GM19043 (cell line): ENCODE results near the gene TNFSF13.

Experiments
- ATAC-seq: cut with Tn5 transposase; IDR thresholded peaks from one replicate; pipeline ENCODE4 v1.9.1; 2021; ENCODE audit warnings: low read depth; ENCODE audit not compliant: unreplicated experiment

TNFSF13 gene

DNA sequence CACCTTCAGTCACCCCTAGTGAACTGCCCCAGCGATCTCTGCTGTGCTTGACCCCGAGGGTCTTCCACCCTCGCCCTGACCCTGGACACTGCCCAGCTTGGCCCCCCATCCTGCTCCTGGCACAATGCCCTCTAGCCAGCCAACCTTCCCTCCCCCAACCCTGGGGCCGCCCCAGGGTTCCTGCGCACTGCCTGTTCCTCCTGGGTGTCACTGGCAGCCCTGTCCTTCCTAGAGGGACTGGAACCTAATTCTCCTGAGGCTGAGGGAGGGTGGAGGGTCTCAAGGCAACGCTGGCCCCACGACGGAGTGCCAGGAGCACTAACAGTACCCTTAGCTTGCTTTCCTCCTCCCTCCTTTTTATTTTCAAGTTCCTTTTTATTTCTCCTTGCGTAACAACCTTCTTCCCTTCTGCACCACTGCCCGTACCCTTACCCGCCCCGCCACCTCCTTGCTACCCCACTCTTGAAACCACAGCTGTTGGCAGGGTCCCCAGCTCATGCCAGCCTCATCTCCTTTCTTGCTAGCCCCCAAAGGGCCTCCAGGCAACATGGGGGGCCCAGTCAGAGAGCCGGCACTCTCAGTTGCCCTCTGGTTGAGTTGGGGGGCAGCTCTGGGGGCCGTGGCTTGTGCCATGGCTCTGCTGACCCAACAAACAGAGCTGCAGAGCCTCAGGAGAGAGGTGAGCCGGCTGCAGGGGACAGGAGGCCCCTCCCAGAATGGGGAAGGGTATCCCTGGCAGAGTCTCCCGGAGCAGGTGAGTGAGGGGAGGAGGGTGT lies at the start of gene TNFSF13:
Gene TNFSF13, plus strand, starts transcription at position 207 of the 776 bp plus-strand sequence. Its CDS starts 290 bp downstream, at position 497.
- no peak for ATAC-seq

DNA sequence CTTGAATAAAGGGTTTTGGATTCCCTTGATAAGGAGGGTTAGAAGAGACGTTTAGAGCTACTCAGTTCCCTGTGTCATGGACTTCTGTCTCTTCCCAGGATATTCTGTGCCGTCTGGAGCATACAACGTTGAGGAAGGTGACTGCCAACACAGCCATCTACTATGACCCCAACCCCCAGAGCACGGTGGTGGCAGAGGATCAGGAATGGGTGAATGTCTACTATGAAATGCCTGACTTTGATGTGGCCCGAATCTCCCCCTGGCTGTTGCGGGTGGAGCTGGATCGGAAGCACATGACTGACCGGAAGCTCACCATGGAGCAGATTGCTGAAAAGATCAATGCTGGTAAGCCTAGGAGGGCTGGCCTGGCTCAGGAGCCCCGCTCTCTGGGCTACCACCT lies 49.7 kb upstream of the TNFSF13 start:
- no peak for ATAC-seq

GRCh38 chr17:7509937-7510336 lies 48.6 kb upstream of the TNFSF13 start:
- ATAC-seq: no peak

GRCh38 chr17:7511108-7511507 lies 47.4 kb upstream of the TNFSF13 start:
- ATAC-seq: no peak

DNA sequence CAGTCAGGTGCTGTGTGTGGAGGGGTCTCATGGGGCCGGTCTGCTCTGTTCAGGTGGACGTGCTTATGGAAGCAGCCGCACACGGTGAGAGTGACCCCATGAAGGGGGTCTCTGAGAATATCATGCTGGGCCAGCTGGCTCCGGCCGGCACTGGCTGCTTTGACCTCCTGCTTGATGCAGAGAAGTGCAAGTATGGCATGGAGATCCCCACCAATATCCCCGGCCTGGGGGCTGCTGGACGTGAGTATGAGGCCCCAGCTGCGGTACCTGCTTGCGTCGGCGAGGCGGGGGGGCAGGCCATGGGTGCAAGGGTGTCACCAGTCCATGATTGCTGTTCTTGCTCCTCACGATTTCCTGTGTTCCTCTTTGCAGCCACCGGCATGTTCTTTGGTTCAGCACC lies 46.4 kb upstream of the TNFSF13 start:
- ATAC-seq: no peak

- no peak for ATAC-seq
Measured at GRCh38 chr17:7512824-7513540, 45.6 kb upstream of the TNFSF13 start.

GRCh38 chr17:7513850-7514419 lies 44.6 kb upstream of the TNFSF13 start:
- ATAC-seq: no peak

DNA sequence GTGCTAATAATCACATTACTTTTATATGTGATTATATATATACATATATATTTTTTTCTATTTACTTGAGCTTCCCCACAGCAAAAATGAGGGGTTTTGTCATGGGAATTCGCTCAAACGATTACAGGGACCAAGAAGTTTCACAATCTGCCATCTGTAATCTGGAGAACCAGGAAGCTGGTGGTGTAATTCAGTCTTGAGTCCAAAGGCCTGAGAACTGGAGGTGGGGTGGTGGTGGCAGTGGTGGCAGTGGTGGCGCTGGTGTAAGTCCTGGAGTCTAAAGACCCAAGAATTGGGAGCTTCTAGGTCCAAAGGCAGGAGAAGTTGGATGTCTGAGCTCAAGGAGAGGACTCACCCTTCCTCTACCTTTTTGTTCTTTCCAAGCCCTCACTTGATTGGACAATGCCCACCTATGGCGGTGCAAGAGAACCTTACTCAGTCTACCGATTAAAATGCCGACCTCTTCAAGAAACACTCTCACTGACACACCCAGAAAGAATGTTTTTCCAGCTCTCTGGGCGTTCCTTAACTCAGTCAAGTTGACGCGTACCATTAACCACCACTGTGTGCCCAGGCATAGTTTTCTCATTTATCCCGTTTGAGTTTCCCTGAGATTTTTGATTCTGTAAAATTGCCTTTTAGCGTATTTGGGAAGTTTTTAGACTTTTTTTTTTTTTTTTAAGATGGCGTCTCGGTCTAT lies 42.5 kb upstream of the TNFSF13 start:
- no peak for ATAC-seq

DNA sequence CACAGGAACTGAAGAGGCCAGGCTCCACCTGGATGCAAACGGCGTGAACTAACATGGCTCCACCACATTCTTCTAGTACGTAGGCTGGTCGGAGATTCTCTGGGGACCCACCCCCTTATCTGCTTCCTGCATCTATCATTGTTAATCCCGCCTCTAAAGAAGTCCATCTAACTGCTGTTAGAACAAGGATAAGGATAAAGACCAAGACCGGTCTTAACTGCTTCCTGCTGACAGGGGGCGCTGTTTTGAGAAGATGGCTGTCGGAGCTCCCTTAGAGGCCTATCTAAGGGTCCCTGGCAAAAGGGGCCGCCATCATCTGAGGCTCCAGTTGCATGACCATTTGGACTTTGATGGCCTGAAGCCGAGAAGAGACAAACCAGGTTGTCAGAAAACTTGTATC lies 35.5 kb upstream of the TNFSF13 start:
- no peak for ATAC-seq

DNA sequence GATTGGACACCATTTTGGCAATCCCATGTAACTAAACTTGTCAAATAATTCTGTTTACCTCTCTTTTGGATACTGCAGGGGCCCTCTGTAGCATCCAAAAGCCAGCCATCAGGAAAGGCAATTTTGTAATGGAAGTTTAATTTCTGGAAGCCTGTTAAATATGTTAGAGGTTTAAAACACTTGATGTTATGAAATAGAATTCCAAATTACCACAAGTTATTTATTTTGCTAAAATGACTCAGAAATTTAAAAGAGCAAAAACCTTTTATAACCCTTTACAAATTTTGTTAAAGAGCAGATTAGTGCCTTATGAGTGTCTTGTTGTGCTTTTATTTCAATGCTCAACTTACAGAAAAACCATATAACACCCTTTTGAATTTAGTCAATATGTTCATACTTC lies 29.7 kb upstream of the TNFSF13 start:
- no peak for ATAC-seq

GRCh38 chr17:7530023-7530900 lies 28.3 kb upstream of the TNFSF13 start:
- ATAC-seq: no peak

DNA sequence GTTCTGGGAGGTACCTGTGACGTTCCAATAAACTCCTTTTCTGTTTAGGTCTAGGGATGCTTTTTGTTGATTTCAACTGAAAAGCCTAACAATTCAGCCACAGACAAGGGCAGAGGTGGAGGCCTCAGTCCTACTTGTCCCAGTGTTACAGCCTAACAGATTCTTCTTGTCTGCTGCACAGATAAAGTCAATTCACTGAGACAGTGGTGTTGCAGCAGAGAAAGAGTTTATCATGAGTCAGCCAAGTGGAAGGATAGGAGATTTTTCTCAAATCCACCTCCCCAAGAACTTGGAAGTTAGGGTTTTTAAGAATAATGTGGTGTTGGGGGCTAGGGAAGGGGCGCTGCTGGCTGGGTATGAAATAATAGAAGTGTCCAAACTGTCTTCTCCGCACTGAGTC lies 20.5 kb upstream of the TNFSF13 start:
- ATAC-seq: no peak

GRCh38 chr17:7538891-7539545 lies 19.5 kb upstream of the TNFSF13 start:
- ATAC-seq: no peak

DNA sequence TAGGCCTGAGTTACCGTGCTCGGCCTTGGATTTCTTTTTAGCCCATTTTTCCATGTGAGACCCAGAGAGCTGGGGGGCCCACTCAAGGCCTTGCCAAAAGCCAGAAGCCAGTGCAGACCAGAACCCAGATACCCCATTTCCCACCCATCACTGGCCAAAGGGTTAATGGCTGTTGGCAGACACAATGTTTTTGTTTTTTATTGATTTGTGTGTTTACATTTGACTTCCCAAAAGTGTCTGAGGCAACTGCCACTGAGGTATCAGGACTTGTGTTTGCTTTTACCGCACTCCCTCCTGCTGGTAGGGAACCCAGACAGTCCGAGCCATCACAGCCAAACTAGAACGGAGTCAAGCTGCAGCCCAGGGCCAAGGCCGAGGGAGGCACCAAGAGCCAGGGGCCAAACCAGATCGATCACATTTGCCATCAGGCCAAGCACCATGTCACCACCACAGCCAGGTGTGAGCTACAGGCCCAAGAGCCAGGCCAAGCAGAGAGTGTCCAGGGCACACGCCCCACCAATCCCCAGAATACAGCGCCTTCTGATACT lies 17.4 kb upstream of the TNFSF13 start:
- no peak for ATAC-seq

DNA sequence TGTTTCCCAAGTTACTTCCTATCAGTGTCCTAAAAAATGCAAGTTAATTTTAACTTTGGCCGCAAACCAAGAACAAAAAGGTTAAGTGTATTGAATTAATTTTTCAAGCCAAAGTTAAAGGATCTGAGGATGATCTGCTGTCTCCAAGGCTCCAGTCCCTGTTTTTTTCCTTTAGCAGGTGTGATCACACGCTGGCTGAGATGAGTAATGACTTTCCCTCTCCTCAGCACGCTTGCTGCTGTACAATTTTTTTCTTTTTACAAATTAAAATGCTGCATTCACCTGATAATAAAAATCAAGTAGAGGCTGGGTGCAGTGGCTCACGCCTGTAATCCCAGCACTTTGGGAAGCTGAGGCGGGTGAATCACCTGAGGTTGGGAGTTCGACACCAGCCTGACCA lies 13.6 kb upstream of the TNFSF13 start:
- ATAC-seq: no peak

DNA sequence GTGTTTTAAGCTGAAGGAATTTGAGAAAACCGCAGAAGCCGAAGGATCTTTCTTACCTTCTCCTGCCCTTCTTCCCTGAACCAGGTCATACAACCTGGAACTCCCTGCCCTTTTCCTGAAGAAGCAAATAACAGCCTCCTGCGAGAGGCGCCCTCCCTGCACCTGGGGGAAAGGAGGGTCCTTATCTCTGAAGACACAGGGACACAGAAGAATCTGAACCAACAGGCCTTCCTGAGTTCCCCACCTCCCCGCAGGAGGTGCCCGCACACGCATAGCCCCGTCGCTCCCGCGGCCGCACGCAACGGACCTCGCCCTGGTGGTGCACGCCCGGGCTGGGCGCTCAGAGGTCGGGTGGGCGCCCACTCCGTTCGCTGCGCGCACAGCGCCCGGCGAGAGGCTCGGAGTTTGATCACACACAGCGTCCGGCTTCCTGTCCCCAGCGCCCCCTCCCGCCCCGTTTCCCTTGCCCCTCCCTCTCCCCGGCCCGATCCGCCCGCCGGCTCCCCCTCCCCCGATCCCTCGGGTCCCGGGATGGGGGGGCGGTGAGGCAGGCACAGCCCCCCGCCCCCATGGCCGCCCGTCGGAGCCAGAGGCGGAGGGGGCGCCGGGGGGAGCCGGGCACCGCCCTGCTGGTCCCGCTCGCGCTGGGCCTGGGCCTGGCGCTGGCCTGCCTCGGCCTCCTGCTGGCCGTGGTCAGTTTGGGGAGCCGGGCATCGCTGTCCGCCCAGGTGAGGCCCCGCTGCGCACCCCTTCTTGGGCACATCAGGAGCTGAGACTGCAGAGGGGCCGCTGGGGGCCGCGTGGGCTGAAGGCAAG lies 9.8 kb upstream of the TNFSF13 start, which contains the start of gene TNFSF12:
Gene TNFSF12, plus strand, starts transcription at position 474 of the 816 bp plus-strand sequence. Its CDS starts 96 bp downstream, at position 570.
- ATAC-seq: no peak

DNA sequence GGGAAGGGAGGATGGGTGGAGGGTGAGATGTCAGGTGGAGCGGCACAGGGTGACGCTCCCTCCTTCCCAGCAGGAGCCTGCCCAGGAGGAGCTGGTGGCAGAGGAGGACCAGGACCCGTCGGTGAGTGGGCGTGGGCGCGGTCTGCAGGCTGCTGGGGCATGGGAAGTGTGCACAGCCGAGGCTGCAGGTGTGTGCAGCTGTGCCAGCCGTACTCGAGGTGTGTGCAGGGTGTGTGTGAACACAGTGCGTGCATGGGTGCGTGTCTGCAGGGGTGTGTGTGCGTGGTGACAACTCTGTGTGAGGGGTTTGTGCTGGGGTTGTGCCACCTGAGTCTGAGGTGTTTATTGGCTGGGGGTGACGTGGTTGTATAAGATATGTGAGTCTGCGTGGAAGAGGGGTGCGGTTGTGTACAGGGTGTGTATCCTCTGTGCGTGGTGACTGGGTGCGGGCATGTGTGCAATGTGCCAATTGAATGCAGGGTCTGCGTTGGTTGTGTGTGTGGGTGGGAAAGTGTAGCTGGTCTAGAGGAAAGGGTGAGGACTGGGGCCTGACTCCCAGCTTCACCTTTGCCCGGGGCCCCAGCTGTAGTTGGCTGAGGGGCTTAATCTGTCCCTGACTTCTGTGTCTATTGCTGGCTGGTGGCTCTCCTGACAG lies 9.0 kb upstream of the TNFSF13 start:
- ATAC-seq: no peak

GRCh38 chr17:7550344-7550743 lies 8.2 kb upstream of the TNFSF13 start:
- no peak for ATAC-seq
